Measurements from ENCODE around the gene ZFP3.
"Not testable (repeated sequence)": the region's sequence is repeated elsewhere in the genome, so short reads cannot be mapped to it uniquely, and the experiment has no call there.

ZFP3 gene

DNA sequence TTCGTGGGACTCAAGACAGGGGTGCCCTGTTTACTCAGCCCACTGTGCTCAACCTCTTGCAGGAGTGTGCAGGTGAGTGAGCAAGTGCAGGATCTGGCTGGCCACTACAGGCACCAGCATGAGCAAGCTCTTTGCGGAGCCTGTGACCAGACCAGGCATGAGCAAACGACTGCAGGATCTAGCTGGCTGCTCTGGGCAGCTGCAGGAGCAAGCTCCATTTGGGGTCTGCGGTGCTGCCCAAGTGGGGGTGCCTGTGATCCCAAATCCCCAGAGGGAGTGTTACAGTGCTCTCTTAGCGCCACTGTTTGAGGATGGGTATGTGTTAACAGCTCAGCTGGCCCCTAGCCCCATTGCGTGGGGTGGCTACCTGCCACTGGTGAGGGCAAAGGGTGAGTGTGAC is 40.0 kb downstream of the ZFP3 start:
- TF ChIP-seq, protein P1, sequence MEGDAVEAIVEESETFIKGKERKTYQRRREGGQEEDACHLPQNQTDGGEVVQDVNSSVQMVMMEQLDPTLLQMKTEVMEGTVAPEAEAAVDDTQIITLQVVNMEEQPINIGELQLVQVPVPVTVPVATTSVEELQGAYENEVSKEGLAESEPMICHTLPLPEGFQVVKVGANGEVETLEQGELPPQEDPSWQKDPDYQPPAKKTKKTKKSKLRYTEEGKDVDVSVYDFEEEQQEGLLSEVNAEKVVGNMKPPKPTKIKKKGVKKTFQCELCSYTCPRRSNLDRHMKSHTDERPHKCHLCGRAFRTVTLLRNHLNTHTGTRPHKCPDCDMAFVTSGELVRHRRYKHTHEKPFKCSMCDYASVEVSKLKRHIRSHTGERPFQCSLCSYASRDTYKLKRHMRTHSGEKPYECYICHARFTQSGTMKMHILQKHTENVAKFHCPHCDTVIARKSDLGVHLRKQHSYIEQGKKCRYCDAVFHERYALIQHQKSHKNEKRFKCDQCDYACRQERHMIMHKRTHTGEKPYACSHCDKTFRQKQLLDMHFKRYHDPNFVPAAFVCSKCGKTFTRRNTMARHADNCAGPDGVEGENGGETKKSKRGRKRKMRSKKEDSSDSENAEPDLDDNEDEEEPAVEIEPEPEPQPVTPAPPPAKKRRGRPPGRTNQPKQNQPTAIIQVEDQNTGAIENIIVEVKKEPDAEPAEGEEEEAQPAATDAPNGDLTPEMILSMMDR (IDR thresholded peaks at IDR 0.05; ENCODE audit: control extremely low read depth, extremely low read depth, low read depth, missing control alignments) = no peak
- ChIA-PET POLR2A (no interaction called here), CTCF (no interaction called here)
- DNase-seq (ENCODE audit: extremely low spot score) = no peak

DNA sequence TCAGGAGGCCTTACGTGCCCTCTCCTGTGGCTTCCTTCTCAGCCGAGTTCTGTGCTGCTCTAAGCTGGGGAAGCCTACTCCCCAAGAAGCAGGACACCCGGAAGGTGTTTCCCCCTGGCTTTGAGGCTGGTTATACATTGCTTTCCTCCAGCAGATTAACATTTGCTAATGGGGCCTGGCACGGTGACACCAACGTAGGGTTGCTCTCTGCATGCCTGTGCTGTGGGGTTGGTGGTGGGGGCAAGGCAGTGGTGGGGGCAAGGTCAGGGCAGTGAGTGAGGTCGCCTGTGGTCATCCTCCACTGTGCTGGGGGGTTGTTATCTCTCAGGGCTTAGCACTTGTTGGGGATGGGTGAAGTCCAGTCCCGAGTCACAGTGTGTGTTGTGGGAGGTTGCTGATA is 41.8 kb downstream of the ZFP3 start:
- ChIA-PET CTCF (no interaction called here), POLR2A (no interaction called here)
- no peak for DNase-seq (ENCODE audit: extremely low spot score)
- TF ChIP-seq, protein P1 (IDR thresholded peaks at IDR 0.05; ENCODE audit: control extremely low read depth, extremely low read depth, low read depth, missing control alignments) = no peak

- DNase-seq (ENCODE audit: extremely low spot score); POLR2A ChIA-PET; CTCF ChIA-PET: not testable (repeated sequence)
These were observed 42.3 kb downstream of the ZFP3 start for GRCh38 chr17:5120436-5121185.

GRCh38 chr17:5121186-5121841 is 43.0 kb downstream of the ZFP3 start:
- ChIA-PET CTCF (no interaction called here), POLR2A (no interaction called here)
- TF ChIP-seq, protein P1 (IDR thresholded peaks at IDR 0.05; ENCODE audit: control extremely low read depth, extremely low read depth, low read depth, missing control alignments) = no peak
- no peak for DNase-seq (ENCODE audit: extremely low spot score)

DNA sequence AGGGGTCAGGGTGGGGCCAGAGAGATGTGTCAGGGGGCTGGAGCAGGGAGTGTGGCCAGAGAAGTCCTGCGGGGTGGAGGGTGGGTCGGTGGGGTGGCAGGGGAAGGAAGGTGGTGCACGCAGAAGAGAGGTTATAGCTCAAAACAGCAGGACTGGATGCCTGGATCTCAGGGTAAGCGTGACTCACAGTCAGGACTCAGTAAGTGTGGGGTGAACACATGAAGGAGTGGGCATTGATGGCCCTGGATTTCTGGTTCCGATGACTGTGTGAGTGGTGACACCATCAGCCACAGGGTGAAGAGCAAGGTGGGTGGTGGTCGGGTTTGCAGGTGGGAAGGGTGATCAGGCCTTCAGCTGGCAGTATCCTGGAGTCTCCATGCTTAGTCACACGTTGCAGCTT is 43.8 kb downstream of the ZFP3 start:
- DNase-seq (ENCODE audit: extremely low spot score); CTCF ChIA-PET; POLR2A ChIA-PET: not testable (repeated sequence)

- ChIA-PET POLR2A (no interaction called here), CTCF (no interaction called here)
- TF ChIP-seq, protein P1 (IDR thresholded peaks at IDR 0.05; ENCODE audit: control extremely low read depth, extremely low read depth, low read depth, missing control alignments) = no peak
- no peak for DNase-seq (ENCODE audit: extremely low spot score)
These were observed 44.5 kb downstream of the ZFP3 start for GRCh38 chr17:5122586-5123342.

- ChIA-PET CTCF (no interaction called here), POLR2A (no interaction called here)
- TF ChIP-seq, protein P1 (IDR thresholded peaks at IDR 0.05; ENCODE audit: control extremely low read depth, extremely low read depth, low read depth, missing control alignments) = no peak
- no peak for DNase-seq (ENCODE audit: extremely low spot score)
These were observed 45.3 kb downstream of the ZFP3 start for GRCh38 chr17:5123343-5124124.

- DNase-seq (ENCODE audit: extremely low spot score); POLR2A ChIA-PET; CTCF ChIA-PET: not testable (repeated sequence)
These were observed 46.0 kb downstream of the ZFP3 start for GRCh38 chr17:5124125-5124760.

DNA sequence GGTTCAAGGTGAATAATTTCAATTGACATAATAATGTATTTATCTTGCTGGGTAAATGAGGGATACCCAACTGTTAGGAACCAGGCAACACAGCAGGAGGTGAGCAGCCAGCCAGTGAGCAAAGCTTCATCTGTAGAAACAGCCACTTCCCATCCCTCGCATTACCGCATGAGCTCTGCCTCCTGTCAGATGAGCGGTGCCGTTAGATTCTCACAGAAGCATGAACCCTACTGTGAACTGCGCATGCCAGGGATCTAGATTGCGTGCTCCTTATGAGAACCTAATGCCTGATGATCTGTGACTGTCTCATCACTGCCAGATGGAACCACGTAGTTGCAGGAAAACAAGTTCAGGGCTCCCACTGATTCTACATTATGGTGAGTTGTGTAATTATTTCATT is 46.6 kb downstream of the ZFP3 start:
- DNase-seq (ENCODE audit: extremely low spot score); POLR2A ChIA-PET; CTCF ChIA-PET: not testable (repeated sequence)
